Fibroblast of skin of abdomen (primary cell): ENCODE data around the gene PAX8.

Source experiments
- DNase-seq: peaks from one replicate; pipeline ENCODE4 v3.0.0-alpha.2; 2013

Gene PAX8

GRCh38 chr2:113167115-113167932 lies 111.4 kb downstream of the PAX8 start:
- no peak for DNase-seq

GRCh38 chr2:113166187-113166645 lies 112.5 kb downstream of the PAX8 start:
- DNase-seq: no peak
